Panc1 (cell line): ENCODE results near the gene PPARG. TPM values are rescaled to one million over a fixed set of nuclear protein-coding genes. Genes with fewer than 3 reads are reported as not detected.

Experiments used
- ATAC-seq: fragments of 200-7000 bp; cut with Tn5 transposase; 2 replicates; pipeline ENCODE4 v1.9.1; 2020; ENCODE audit warnings: mild to moderate bottlenecking, moderate library complexity
- BruUV-seq: library from RNA; stranded (reverse); fragments of 400-500 nt; replicated peaks from 2 replicates; lab custom pipeline; 2021; lab: Mats Ljungman, UMichigan
- CTCF ChIA-PET: fragments of 300-600 bp; sonication (Branson Sonifier 250); formaldehyde crosslinking; loops from one replicate; lab custom pipeline; 2022; ENCODE audit warnings: antibody characterized with exemption; lab: Charles Lee
- POLR2A ChIA-PET: fragments of 300-600 bp; sonication (Branson Sonifier 250); formaldehyde crosslinking; loops from one replicate; lab custom pipeline; 2022; ENCODE audit warnings: antibody characterized with exemption; lab: Charles Lee
- DNase-seq: peaks from one replicate; pipeline ENCODE4 v3.0.0-alpha.2; 2010; ENCODE audit warnings: low read depth, low spot score
- H3K27ac ChIP-seq: 2 replicates; pipeline ENCODE4 v1.5.1; 2011; ENCODE audit warnings: mild to moderate bottlenecking, low read length, inconsistent platforms
- H3K27me3 ChIP-seq: fragments of 200-500 bp; sonication (Bioruptor generic); 2 replicates; pipeline ENCODE4 v1.6.0; 2014; ENCODE audit warnings: low read length, inconsistent platforms; ENCODE audit not compliant: control insufficient read depth, insufficient read depth
- H3K36me3 ChIP-seq: fragments of 200-500 bp; sonication (Bioruptor generic); 2 replicates; pipeline ENCODE4 v1.5.1; 2014; ENCODE audit warnings: inconsistent platforms, mild to moderate bottlenecking, low read length, moderate library complexity; ENCODE audit not compliant: control insufficient read depth, insufficient read depth
- H3K4me1 ChIP-seq: 2 replicates; pipeline ENCODE4 v1.5.1; 2011; ENCODE audit warnings: inconsistent platforms, mild to moderate bottlenecking, low read length, moderate library complexity; ENCODE audit not compliant: control insufficient read depth, insufficient read depth
- H3K4me3 ChIP-seq, 2 experiments: 2 replicates each; pipeline ENCODE4 v1.5.1; 2011 to 2012; ENCODE audit warnings: low read depth in 2 of 2, low read length in 2 of 2, mild to moderate bottlenecking in 2 of 2, inconsistent platforms in 1 of 2, moderate library complexity in 1 of 2
- H3K9me3 ChIP-seq: fragments of 200-500 bp; sonication (Bioruptor generic); 2 replicates; pipeline ENCODE4 v1.5.1; 2014; ENCODE audit warnings: low read depth, mild to moderate bottlenecking, inconsistent platforms, low read length, moderate library complexity; ENCODE audit not compliant: control insufficient read depth, insufficient read depth
- POLR2AphosphoS5 ChIP-seq: IDR thresholded peaks from 2 replicates; pipeline ENCODE4 v1.6.1; 2012; ENCODE audit warnings: mild to moderate bottlenecking, low read depth, low read length, moderate library complexity
- SIN3A ChIP-seq: IDR thresholded peaks from 2 replicates; pipeline ENCODE4 v1.6.1; 2012; ENCODE audit warnings: low read depth, mild to moderate bottlenecking, low read length, moderate library complexity, borderline replicate concordance; ENCODE audit not compliant: insufficient read depth
- TCF7L2 ChIP-seq: IDR thresholded peaks from 2 replicates; pipeline ENCODE4 v1.6.1; 2011; ENCODE audit warnings: mild to moderate bottlenecking, low read depth, low read length, inconsistent platforms
- in situ Hi-C: cut with HindIII; loops from 2 replicates; pipeline ENCODE4 v1.10.0; 2016; ENCODE audit warnings: low sequenced_read_pairs, low pct_unique_long_range_greater_than_20kb
- intact Hi-C: fragments of 100-400 bp; cut with micrococcal nuclease; formaldehyde crosslinking; loops from one replicate; pipeline ENCODE4 v1.10.0; 2022; ENCODE audit not compliant: unreplicated experiment
- total RNA-seq: library from RNA; stranded (reverse); gene quantifications from one replicate; pipeline ENCODE4 v1.2.1, GENCODE V29; 2021; ENCODE audit not compliant: unreplicated experiment
- TF ChIP-seq, protein P1 (sequence below): fragments of 450-650 bp; IDR thresholded peaks from 2 replicates; pipeline ENCODE4 v1.5.1; 2017; ENCODE audit warnings: mild to moderate bottlenecking
- TF ChIP-seq, protein P2 (sequence below), 2 experiments: IDR thresholded peaks; 2 replicates each; pipeline ENCODE4 v1.6.1; 2011 to 2012; ENCODE audit warnings: low read depth in 2 of 2, control low read depth in 1 of 2, low read length in 1 of 2, mild to moderate bottlenecking in 1 of 2, moderate library complexity in 1 of 2; ENCODE audit not compliant: insufficient read depth in 1 of 2

Gene PPARG
- total RNA-seq, 1 experiment from 2014 or later: 88.1 TPM

DNA sequence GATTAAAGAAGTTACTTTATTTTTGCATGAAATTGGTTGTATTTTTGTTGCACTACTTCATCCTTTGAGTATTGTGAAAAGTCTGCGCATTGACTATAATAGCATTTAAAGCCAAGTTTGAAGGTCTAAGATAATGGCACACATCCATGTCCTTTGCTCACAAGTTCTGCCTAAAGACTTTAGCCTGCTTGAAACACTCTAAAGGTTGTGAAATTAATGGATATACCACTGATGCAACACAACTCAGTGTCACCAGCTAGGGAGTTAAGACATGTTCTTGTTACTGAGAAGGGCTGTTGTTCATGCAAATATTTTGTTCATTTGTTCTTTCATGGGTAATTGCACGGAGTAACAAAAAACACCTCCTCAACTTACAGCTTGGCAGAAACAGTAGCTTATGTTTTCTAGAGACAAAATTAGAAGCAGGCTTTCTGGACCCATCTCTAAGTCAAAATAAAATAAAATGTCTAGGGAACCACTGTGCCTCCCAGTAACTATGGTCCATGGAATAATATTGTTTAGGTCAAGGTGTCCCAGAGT, 83.9 kb downstream of the PPARG start:
- intact Hi-C loops: no loop called here
- TF ChIP-seq SIN3A (no peak), TCF7L2 (no peak), POLR2AphosphoS5 (no peak)
- TF ChIP-seq, protein P1, sequence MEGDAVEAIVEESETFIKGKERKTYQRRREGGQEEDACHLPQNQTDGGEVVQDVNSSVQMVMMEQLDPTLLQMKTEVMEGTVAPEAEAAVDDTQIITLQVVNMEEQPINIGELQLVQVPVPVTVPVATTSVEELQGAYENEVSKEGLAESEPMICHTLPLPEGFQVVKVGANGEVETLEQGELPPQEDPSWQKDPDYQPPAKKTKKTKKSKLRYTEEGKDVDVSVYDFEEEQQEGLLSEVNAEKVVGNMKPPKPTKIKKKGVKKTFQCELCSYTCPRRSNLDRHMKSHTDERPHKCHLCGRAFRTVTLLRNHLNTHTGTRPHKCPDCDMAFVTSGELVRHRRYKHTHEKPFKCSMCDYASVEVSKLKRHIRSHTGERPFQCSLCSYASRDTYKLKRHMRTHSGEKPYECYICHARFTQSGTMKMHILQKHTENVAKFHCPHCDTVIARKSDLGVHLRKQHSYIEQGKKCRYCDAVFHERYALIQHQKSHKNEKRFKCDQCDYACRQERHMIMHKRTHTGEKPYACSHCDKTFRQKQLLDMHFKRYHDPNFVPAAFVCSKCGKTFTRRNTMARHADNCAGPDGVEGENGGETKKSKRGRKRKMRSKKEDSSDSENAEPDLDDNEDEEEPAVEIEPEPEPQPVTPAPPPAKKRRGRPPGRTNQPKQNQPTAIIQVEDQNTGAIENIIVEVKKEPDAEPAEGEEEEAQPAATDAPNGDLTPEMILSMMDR: no peak
- TF ChIP-seq, protein P2, sequence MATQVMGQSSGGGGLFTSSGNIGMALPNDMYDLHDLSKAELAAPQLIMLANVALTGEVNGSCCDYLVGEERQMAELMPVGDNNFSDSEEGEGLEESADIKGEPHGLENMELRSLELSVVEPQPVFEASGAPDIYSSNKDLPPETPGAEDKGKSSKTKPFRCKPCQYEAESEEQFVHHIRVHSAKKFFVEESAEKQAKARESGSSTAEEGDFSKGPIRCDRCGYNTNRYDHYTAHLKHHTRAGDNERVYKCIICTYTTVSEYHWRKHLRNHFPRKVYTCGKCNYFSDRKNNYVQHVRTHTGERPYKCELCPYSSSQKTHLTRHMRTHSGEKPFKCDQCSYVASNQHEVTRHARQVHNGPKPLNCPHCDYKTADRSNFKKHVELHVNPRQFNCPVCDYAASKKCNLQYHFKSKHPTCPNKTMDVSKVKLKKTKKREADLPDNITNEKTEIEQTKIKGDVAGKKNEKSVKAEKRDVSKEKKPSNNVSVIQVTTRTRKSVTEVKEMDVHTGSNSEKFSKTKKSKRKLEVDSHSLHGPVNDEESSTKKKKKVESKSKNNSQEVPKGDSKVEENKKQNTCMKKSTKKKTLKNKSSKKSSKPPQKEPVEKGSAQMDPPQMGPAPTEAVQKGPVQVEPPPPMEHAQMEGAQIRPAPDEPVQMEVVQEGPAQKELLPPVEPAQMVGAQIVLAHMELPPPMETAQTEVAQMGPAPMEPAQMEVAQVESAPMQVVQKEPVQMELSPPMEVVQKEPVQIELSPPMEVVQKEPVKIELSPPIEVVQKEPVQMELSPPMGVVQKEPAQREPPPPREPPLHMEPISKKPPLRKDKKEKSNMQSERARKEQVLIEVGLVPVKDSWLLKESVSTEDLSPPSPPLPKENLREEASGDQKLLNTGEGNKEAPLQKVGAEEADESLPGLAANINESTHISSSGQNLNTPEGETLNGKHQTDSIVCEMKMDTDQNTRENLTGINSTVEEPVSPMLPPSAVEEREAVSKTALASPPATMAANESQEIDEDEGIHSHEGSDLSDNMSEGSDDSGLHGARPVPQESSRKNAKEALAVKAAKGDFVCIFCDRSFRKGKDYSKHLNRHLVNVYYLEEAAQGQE (IDR thresholded peaks at IDR 0.05; ENCODE audit: insufficient read depth in 1 of 2, low read depth in 2 of 2, low read length in 1 of 2): no peak
- peaks cover 21% of the 10 kb centered on the region for H3K4me1 ChIP-seq

DNA sequence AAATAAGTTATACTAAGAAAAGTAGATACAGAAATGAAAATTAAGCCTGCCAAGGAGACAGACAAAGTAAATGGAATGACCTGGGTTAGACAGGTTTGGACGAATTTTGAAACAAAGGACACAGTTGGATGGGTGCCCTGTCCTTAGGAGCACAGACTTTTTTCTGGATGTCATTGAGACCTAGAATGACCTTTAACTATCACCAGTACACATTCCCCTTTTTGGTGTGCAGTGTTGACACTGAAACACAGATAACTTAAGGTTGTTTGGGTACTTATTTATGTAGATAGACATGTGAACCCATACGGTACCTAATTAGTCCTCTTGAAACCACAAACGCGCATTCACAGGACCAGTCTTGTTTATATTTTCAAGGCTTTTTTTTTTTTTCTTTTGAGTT, 86.7 kb downstream of the PPARG start:
- DNase-seq (no peak), ATAC-seq (no peak)
- Histone ChIP-seq H3K36me3 (no peaks in the 10 kb centered on the region), H3K27me3 (no peaks in the 10 kb centered on the region), H3K4me1 (peaks cover 15% of the 10 kb centered on the region), H3K27ac (peak overlapping the region; percentile 48; the same call in 1 of the 2 replicates), H3K4me3 (no peak overlapping the region), H3K9me3 (no peaks in the 10 kb centered on the region)
- in situ Hi-C loops: no loop called here
- BruUV-seq: no TSS peak
- POLR2A ChIA-PET: no interaction called here
- CTCF ChIA-PET: no interaction called here
- TF ChIP-seq, protein P1: no peak
- TF ChIP-seq TCF7L2 (no peak), POLR2AphosphoS5 (no peak), SIN3A (no peak)
- TF ChIP-seq, protein P2 (IDR thresholded peaks at IDR 0.05; ENCODE audit: insufficient read depth in 1 of 2, low read depth in 2 of 2, low read length in 1 of 2): no peak
- intact Hi-C loops: no loop called here

More for the DNA sequence above, 83.9 kb downstream of the PPARG start:
- in situ Hi-C loops: no loop called here
- no peaks in the 10 kb centered on the region for H3K9me3 ChIP-seq
- BruUV-seq: no TSS peak
- no peak for ATAC-seq
- CTCF ChIA-PET: no interaction called here
- H3K36me3 ChIP-seq: no peaks in the 10 kb centered on the region
- no peak overlapping the region for H3K4me3 ChIP-seq
- POLR2A ChIA-PET: no interaction called here
- H3K27ac ChIP-seq: no peak overlapping the region
- DNase-seq: no peak
- H3K27me3 ChIP-seq: no peaks in the 10 kb centered on the region
